Peyer's patch (tissue), 4 donors: ENCODE measurements around the gene IGFN1. TPM values are rescaled to one million over a fixed set of nuclear protein-coding genes. Genes with fewer than 3 reads are reported as not detected.

Experiments
- DNase-seq, 3 donors: peaks; one replicate each; pipeline ENCODE4 v3.0.0-alpha.2; 2017 to 2019
- H3K27ac ChIP-seq, 4 donors: fragments of 200-600 bp; sonication (generic); one replicate each; pipeline ENCODE4 v1.5.1; 2016 to 2019
- H3K27me3 ChIP-seq, 2 donors: fragments of 200-600 bp; sonication (generic); one replicate each; pipeline ENCODE4 v1.5.1; 2019
- H3K36me3 ChIP-seq, 3 donors: fragments of 200-600 bp; sonication (generic); one replicate each; pipeline ENCODE4 v1.5.1; 2016 to 2019
- H3K4me1 ChIP-seq, 4 donors: fragments of 200-600 bp; sonication (generic); one replicate each; pipeline ENCODE4 v1.5.1; 2016 to 2019
- H3K4me3 ChIP-seq, 4 donors: fragments of 200-600 bp; sonication (generic); 1 replicate in 3 of 4; 2 replicates in 1 of 4; pipeline ENCODE4 v1.5.1; 2016 to 2019; ENCODE audit warnings: mild to moderate bottlenecking in 1 of 4
- H3K9me3 ChIP-seq, 4 donors: fragments of 200-600 bp; sonication (generic); one replicate each; pipeline ENCODE4 v1.5.1; 2016 to 2019; ENCODE audit warnings: mild to moderate bottlenecking in 1 of 4
- CTCF ChIP-seq, 6 experiments: fragments of 450-650 bp in 4 of 6; fragments of 200-600 bp in 2 of 6; sonication (generic) in 1 of 6; IDR thresholded peaks; one replicate each; pipeline ENCODE4 v1.5.1; 2017 to 2019; ENCODE audit warnings: antibody characterized with exemption in 6 of 6, mild to moderate bottlenecking in 3 of 6, moderate library complexity in 1 of 6
- POLR2A ChIP-seq, 2 donors: fragments of 450-650 bp; IDR thresholded peaks; one replicate each; pipeline ENCODE4 v1.5.1; 2017; ENCODE audit warnings: antibody characterized with exemption in 2 of 2, mild to moderate bottlenecking in 2 of 2, moderate library complexity in 2 of 2
- total RNA-seq, 4 donors: library from RNA; depleted of rRNA; stranded (reverse); fragments of >200 nt; gene quantifications; one replicate each; pipeline ENCODE4 v1.1.0, GENCODE V29; 2016

Gene IGFN1
- total RNA-seq, 4 donors from 2014 or later, result not detected

- Histone ChIP-seq H3K4me1 (peaks cover 0 to 6% (median 1%) of the 10 kb centered on the region in 4 donors), H3K27ac (no peak overlapping the region), H3K9me3 (no peaks in the 10 kb centered on the region), H3K27me3 (no peaks in the 10 kb centered on the region), H3K4me3 (no peak overlapping the region), H3K36me3 (no peaks in the 10 kb centered on the region)
- TF ChIP-seq POLR2A (IDR thresholded peaks at IDR 0.05), result no peak
- no peak for TF ChIP-seq CTCF (IDR thresholded peaks at IDR 0.05)
- DNase-seq, result no peak
Measured at GRCh38 chr1:201178718-201179117, 11.9 kb upstream of the IGFN1 start.

DNA sequence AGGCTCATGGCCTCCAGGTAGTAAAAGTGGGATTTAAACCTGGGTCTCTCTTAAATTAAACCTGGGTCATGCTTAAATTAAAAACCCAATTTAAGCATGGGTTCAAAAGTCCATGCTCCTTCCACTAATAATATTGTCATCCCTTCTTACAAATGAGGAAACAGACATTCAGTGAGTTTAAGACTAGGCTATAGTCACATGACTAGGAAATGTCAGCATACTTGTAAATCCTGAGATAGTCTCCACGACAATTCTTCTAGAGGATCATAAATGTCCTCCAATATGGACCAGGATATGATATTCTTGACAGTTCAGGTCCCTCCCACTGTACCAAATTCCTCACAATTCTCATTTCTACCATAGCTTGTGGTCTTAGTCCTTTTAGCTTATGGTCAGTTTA lies 10.5 kb upstream of the IGFN1 start:
- no peak for TF ChIP-seq CTCF (IDR thresholded peaks at IDR 0.05)
- no peak for TF ChIP-seq POLR2A (IDR thresholded peaks at IDR 0.05)
- no peaks in the 10 kb centered on the region for H3K27me3 ChIP-seq
- H3K4me1 ChIP-seq, result peaks cover 0 to 19% (median 1%) of the 10 kb centered on the region in 4 donors
- no peaks in the 10 kb centered on the region for H3K9me3 ChIP-seq
- no peak for DNase-seq
- no peak overlapping the region for H3K4me3 ChIP-seq
- H3K27ac ChIP-seq, result no peak overlapping the region
- H3K36me3 ChIP-seq, result no peaks in the 10 kb centered on the region

- no peak for DNase-seq
- Histone ChIP-seq H3K36me3 (no peaks in the 10 kb centered on the region), H3K27ac (no peak overlapping the region), H3K27me3 (no peaks in the 10 kb centered on the region), H3K4me3 (no peak overlapping the region), H3K4me1 (peaks cover 0 to 19% (median 1%) of the 10 kb centered on the region in 4 donors), H3K9me3 (no peaks in the 10 kb centered on the region)
- TF ChIP-seq CTCF (IDR thresholded peaks at IDR 0.05) (no peak), POLR2A (IDR thresholded peaks at IDR 0.05) (no peak)
Measured at GRCh38 chr1:201180901-201181300, 9.7 kb upstream of the IGFN1 start.

DNA sequence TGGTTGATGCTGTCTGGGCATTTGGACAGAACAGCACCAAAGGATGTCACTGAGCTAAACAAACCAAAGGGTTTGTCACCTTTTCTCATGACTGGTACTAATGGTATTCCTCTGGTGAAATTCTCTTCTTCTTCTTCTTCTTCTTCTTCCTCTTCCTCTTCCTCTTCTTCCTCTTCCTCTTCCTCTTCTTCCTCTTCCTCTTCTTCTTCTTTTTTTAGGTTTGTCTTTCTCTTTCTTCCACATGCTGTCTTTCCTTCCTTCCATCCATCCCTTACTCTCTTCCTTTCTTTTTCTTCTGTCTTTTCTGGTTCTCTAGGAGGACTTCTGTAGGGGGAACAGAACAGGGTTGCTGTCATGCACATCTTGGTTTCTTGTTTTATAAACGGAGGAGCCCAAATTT lies 9.3 kb upstream of the IGFN1 start:
- DNase-seq, result no peak
- Histone ChIP-seq H3K4me1 (peaks cover 0 to 19% (median 1%) of the 10 kb centered on the region in 4 donors), H3K9me3 (no peaks in the 10 kb centered on the region), H3K27ac (no peak overlapping the region), H3K36me3 (no peaks in the 10 kb centered on the region), H3K27me3 (no peaks in the 10 kb centered on the region), H3K4me3 (no peak overlapping the region)
- TF ChIP-seq CTCF (IDR thresholded peaks at IDR 0.05) (no peak), POLR2A (IDR thresholded peaks at IDR 0.05) (no peak)

DNA sequence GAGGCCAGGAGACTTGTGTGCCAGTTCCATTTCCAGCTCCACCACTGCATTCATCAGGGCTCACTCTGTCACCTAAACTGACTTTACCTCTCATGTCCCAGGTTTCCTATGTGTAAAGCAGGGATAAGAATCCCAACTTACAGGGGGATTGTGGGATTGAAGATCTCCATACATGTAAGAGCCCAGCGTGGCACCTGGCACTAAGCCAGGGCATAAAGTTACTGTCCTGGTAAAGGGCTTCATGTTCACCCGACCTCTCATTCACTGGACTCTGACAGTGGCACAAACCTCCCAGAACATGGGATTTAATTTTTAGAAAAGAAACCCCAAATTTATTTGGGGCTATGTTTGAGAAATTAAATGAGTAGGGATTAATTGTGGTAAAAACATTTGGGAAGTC lies 8.9 kb upstream of the IGFN1 start:
- no peaks in the 10 kb centered on the region for H3K27me3 ChIP-seq
- peaks cover 0 to 17% (median 1%) of the 10 kb centered on the region in 4 donors for H3K4me1 ChIP-seq
- no peak for TF ChIP-seq POLR2A (IDR thresholded peaks at IDR 0.05)
- TF ChIP-seq CTCF (IDR thresholded peaks at IDR 0.05), result no peak
- H3K9me3 ChIP-seq, result no peaks in the 10 kb centered on the region
- no peak for DNase-seq
- H3K36me3 ChIP-seq, result no peaks in the 10 kb centered on the region
- H3K27ac ChIP-seq, result no peak overlapping the region
- H3K4me3 ChIP-seq, result no peak overlapping the region

DNA sequence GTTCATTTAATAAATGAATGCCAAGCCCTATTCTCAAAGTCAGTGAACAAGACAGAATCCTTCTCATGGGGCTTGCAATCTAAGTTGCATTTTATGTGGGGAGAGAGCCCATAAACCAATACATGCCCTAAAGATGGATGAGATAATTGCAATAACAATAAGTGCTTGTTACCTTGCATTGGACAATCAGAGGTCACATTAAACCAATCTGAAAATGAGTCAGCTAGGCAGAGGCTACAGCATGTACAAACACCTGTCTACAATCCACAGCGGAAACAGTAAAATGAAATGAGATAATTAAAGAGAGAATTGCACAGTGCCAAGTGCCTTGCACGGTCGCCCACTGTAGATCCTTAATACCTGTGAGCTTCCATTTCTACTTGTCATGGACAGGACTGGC lies 7.4 kb upstream of the IGFN1 start:
- no peak for DNase-seq
- H3K4me3 ChIP-seq, result no peak overlapping the region
- no peaks in the 10 kb centered on the region for H3K9me3 ChIP-seq
- TF ChIP-seq POLR2A (IDR thresholded peaks at IDR 0.05), result no peak
- TF ChIP-seq CTCF (IDR thresholded peaks at IDR 0.05), result no peak
- no peaks in the 10 kb centered on the region for H3K36me3 ChIP-seq
- peak overlapping the region in 1 of 4 donors; percentile 27 for H3K27ac ChIP-seq
- peaks cover 0 to 16% (median 1%) of the 10 kb centered on the region in 4 donors for H3K4me1 ChIP-seq
- H3K27me3 ChIP-seq, result no peaks in the 10 kb centered on the region
